GM12801 (cell line): ENCODE measurements around the gene EIF2S3B.

Experiments
- TF ChIP-seq, protein P1 (sequence below): IDR thresholded peaks from one replicate; pipeline ENCODE4 v1.5.1; 2011; ENCODE audit warnings: control low read depth; ENCODE audit not compliant: insufficient read length; ENCODE audit errors: extremely low read depth

EIF2S3B gene

GRCh38 chr12:10557766-10558165, 52.1 kb downstream of the EIF2S3B start:
- TF ChIP-seq, protein P1, sequence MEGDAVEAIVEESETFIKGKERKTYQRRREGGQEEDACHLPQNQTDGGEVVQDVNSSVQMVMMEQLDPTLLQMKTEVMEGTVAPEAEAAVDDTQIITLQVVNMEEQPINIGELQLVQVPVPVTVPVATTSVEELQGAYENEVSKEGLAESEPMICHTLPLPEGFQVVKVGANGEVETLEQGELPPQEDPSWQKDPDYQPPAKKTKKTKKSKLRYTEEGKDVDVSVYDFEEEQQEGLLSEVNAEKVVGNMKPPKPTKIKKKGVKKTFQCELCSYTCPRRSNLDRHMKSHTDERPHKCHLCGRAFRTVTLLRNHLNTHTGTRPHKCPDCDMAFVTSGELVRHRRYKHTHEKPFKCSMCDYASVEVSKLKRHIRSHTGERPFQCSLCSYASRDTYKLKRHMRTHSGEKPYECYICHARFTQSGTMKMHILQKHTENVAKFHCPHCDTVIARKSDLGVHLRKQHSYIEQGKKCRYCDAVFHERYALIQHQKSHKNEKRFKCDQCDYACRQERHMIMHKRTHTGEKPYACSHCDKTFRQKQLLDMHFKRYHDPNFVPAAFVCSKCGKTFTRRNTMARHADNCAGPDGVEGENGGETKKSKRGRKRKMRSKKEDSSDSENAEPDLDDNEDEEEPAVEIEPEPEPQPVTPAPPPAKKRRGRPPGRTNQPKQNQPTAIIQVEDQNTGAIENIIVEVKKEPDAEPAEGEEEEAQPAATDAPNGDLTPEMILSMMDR = no peak
